HepG2 (cell line): ENCODE data around the gene ZNF777. TPM values are rescaled to one million over a fixed set of nuclear protein-coding genes. Genes with fewer than 3 reads are reported as not detected.

Source experiments
- CEBPG ChIP-seq: IDR thresholded peaks from 2 replicates; pipeline ENCODE4 v1.6.1; 2016
- HNRNPLL ChIP-seq: fragments of 200-400 bp; formaldehyde crosslinking; IDR thresholded peaks from 2 replicates; pipeline ENCODE4 v1.6.1; 2017; ENCODE audit warnings: mild to moderate bottlenecking, low read depth, low read length; ENCODE audit not compliant: poor library complexity, severe bottlenecking
- KAT2B ChIP-seq: fragments of 150-350 bp; IDR thresholded peaks from 2 replicates; pipeline ENCODE4 v1.6.1; 2014; ENCODE audit warnings: low read depth, low read length, borderline replicate concordance
- KDM1A ChIP-seq: IDR thresholded peaks from 2 replicates; pipeline ENCODE4 v1.6.1; 2016; ENCODE audit warnings: missing compliant biosample characterization
- KDM2A ChIP-seq: sonication (generic); formaldehyde crosslinking; IDR thresholded peaks from 2 replicates; pipeline ENCODE4 v1.4.0; 2020; ENCODE audit warnings: low read depth, missing genetic modification reagents, borderline replicate concordance
- KDM5B ChIP-seq: sonication (generic); formaldehyde crosslinking; IDR thresholded peaks from 2 replicates; pipeline ENCODE4 v1.4.0; 2020; ENCODE audit warnings: missing genetic modification reagents, mild to moderate bottlenecking, borderline replicate concordance
- MXD1 ChIP-seq: sonication (generic); formaldehyde crosslinking; IDR thresholded peaks from 2 replicates; pipeline ENCODE4 v1.4.0; 2020; ENCODE audit warnings: mild to moderate bottlenecking, missing genetic modification reagents
- MYC ChIP-seq: sonication (generic); formaldehyde crosslinking; IDR thresholded peaks from 2 replicates; pipeline ENCODE4 v1.9.0; 2021; ENCODE audit warnings: missing genetic modification reagents, borderline replicate concordance
- PHF8 ChIP-seq: sonication (generic); formaldehyde crosslinking; IDR thresholded peaks from 2 replicates; pipeline ENCODE4 v1.5.0; 2020; ENCODE audit warnings: missing genetic modification reagents
- SMAD9 ChIP-seq: sonication (generic); formaldehyde crosslinking; IDR thresholded peaks from 2 replicates; pipeline ENCODE4 v1.5.1; 2020; ENCODE audit warnings: mild to moderate bottlenecking, missing genetic modification reagents
- YY1 ChIP-seq: IDR thresholded peaks from 2 replicates; pipeline ENCODE4 v1.6.1; 2011; ENCODE audit warnings: low read length, low read depth, moderate library complexity, mild to moderate bottlenecking; ENCODE audit not compliant: insufficient read depth, insufficient replicate concordance
- ZBTB14 ChIP-seq: sonication (generic); formaldehyde crosslinking; IDR thresholded peaks from 2 replicates; pipeline ENCODE4 v1.4.0; 2020; ENCODE audit warnings: missing genetic modification reagents
- ZFY ChIP-seq: sonication (generic); formaldehyde crosslinking; IDR thresholded peaks from 2 replicates; pipeline ENCODE4 v1.4.0; 2020; ENCODE audit warnings: missing genetic modification reagents
- ZNF629 ChIP-seq: sonication (generic); formaldehyde crosslinking; conservative IDR thresholded peaks from 2 replicates; pipeline ENCODE4 v1.5.0; 2020; ENCODE audit warnings: missing genetic modification reagents
- ZNF746 ChIP-seq: sonication (generic); formaldehyde crosslinking; IDR thresholded peaks from 2 replicates; pipeline ENCODE4 v1.8.0; 2022; ENCODE audit warnings: mild to moderate bottlenecking, missing genetic modification reagents
- ZNF777 ChIP-seq: sonication (generic); formaldehyde crosslinking; IDR thresholded peaks from 2 replicates; pipeline ENCODE4 v1.4.0; 2020; ENCODE audit warnings: missing genetic modification reagents
- polyA plus RNA-seq, 8 experiments: library from polyadenylated mRNA; depleted of rRNA in 3 of 8; stranded (reverse) in 7 of 8; unstranded in 1 of 8; fragments of >200 nt; fragmentation: Illumina TruSeq in 4 of 8; extraction: Trizol in 4 of 8; gene quantifications; 2 replicates each; pipeline versions ENCODE4 v1.2.1 to v1.2.3, GENCODE V29; 2011 to 2016; ENCODE audit warnings: low read depth in 4 of 8, missing spikeins in 1 of 8, mixed read lengths in 1 of 8; ENCODE audit not compliant: insufficient read depth in 1 of 8
- total RNA-seq, 5 experiments: library from RNA; depleted of rRNA; stranded (reverse); fragments of >200 nt; fragmentation: Illumina TruSeq; extraction: Trizol; gene quantifications; 2 replicates each; pipeline ENCODE4 v1.2.3, GENCODE V29; 2016; ENCODE audit warnings: low read depth in 1 of 5
- TF ChIP-seq, protein P1 (sequence below): IDR thresholded peaks from 2 replicates; pipeline ENCODE4 v1.6.1; 2012; ENCODE audit warnings: inconsistent platforms
- TF ChIP-seq, protein P2 (sequence below): sonication (generic); formaldehyde crosslinking; IDR thresholded peaks from 2 replicates; pipeline ENCODE4 v1.5.0; 2020; ENCODE audit warnings: mild to moderate bottlenecking, missing genetic modification reagents, borderline replicate concordance
- TF ChIP-seq, protein P3 (sequence below): sonication (generic); formaldehyde crosslinking; IDR thresholded peaks from 2 replicates; pipeline ENCODE4 v1.4.0; 2020; ENCODE audit warnings: missing genetic modification reagents, borderline replicate concordance

ZNF777 gene
- total and polyA plus RNA-seq, 2 of the 13 experiments (the other 11 are each of a cell fraction or from before 2014, with no cell fraction given), result 3.8 to 6.0 TPM

- TF ChIP-seq, protein P1, sequence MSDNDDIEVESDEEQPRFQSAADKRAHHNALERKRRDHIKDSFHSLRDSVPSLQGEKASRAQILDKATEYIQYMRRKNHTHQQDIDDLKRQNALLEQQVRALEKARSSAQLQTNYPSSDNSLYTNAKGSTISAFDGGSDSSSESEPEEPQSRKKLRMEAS, result 0 out of 2 replicates have a peak, but pooled peaks have one; percentile 30
- TF ChIP-seq HNRNPLL (peak; percentile 17), CEBPG (CRISPR knock-in tag) (no peak), KDM1A (CRISPR knock-in tag) (peak; percentile 68; the same call in 1 of the 2 replicates), YY1 (no peak), ZNF746 (CRISPR knock-in tag) (peak; percentile 31; the same call in 1 of the 2 replicates), PHF8 (peak; percentile 66), KDM5B (CRISPR knock-in tag) (peak; percentile 31; the same call in 1 of the 2 replicates), ZNF777 (CRISPR knock-in tag) (peak; percentile 96), SMAD9 (CRISPR knock-in tag) (no peak), KDM2A (CRISPR knock-in tag) (peak; percentile 29; the same call in 1 of the 2 replicates), ZBTB14 (peak; percentile 53; the same call in 1 of the 2 replicates), ZFY (CRISPR knock-in tag) (peak; percentile 62), ZNF629 (peak; percentile 94), MXD1 (CRISPR knock-in tag) (0 out of 2 replicates have a peak, but pooled peaks have one; percentile 35), MYC (CRISPR knock-in tag) (no peak), KAT2B (no peak)
- TF ChIP-seq, protein P2, sequence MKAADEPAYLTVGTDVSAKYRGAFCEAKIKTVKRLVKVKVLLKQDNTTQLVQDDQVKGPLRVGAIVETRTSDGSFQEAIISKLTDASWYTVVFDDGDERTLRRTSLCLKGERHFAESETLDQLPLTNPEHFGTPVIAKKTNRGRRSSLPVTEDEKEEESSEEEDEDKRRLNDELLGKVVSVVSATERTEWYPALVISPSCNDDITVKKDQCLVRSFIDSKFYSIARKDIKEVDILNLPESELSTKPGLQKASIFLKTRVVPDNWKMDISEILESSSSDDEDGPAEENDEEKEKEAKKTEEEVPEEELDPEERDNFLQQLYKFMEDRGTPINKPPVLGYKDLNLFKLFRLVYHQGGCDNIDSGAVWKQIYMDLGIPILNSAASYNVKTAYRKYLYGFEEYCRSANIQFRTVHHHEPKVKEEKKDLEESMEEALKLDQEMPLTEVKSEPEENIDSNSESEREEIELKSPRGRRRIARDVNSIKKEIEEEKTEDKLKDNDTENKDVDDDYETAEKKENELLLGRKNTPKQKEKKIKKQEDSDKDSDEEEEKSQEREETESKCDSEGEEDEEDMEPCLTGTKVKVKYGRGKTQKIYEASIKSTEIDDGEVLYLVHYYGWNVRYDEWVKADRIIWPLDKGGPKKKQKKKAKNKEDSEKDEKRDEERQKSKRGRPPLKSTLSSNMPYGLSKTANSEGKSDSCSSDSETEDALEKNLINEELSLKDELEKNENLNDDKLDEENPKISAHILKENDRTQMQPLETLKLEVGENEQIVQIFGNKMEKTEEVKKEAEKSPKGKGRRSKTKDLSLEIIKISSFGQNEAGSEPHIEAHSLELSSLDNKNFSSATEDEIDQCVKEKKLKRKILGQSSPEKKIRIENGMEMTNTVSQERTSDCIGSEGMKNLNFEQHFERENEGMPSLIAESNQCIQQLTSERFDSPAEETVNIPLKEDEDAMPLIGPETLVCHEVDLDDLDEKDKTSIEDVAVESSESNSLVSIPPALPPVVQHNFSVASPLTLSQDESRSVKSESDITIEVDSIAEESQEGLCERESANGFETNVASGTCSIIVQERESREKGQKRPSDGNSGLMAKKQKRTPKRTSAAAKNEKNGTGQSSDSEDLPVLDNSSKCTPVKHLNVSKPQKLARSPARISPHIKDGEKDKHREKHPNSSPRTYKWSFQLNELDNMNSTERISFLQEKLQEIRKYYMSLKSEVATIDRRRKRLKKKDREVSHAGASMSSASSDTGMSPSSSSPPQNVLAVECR (CRISPR knock-in tag), result peak; percentile 38; the same call in 1 of the 2 replicates
- TF ChIP-seq, protein P3, sequence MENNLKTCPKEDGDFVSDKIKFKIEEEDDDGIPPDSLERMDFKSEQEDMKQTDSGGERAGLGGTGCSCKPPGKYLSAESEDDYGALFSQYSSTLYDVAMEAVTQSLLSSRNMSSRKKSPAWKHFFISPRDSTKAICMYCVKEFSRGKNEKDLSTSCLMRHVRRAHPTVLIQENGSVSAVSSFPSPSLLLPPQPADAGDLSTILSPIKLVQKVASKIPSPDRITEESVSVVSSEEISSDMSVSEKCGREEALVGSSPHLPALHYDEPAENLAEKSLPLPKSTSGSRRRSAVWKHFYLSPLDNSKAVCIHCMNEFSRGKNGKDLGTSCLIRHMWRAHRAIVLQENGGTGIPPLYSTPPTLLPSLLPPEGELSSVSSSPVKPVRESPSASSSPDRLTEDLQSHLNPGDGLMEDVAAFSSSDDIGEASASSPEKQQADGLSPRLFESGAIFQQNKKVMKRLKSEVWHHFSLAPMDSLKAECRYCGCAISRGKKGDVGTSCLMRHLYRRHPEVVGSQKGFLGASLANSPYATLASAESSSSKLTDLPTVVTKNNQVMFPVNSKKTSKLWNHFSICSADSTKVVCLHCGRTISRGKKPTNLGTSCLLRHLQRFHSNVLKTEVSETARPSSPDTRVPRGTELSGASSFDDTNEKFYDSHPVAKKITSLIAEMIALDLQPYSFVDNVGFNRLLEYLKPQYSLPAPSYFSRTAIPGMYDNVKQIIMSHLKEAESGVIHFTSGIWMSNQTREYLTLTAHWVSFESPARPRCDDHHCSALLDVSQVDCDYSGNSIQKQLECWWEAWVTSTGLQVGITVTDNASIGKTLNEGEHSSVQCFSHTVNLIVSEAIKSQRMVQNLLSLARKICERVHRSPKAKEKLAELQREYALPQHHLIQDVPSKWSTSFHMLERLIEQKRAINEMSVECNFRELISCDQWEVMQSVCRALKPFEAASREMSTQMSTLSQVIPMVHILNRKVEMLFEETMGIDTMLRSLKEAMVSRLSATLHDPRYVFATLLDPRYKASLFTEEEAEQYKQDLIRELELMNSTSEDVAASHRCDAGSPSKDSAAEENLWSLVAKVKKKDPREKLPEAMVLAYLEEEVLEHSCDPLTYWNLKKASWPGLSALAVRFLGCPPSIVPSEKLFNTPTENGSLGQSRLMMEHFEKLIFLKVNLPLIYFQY (CRISPR knock-in tag), result no peak
Measured at GRCh38 chr7:149459540-149460452, 1.1 kb downstream of the ZNF777 start (continued).
